MCF 10A (cell line): ENCODE results near the gene AMIGO2. TPM values are rescaled to one million over a fixed set of nuclear protein-coding genes. Genes with fewer than 3 reads are reported as not detected.
A peak's percentile ranks its signal among the peaks of the same experiment; 100 is the strongest.

ENCODE experiments used
- BruUV-seq: library from RNA; stranded (reverse); fragments of 400-500 nt; replicated peaks from 2 replicates; lab custom pipeline; 2021; lab: Mats Ljungman, UMichigan
- CTCF ChIA-PET: fragments of 300-600 bp; sonication (Branson Sonifier 250); formaldehyde crosslinking; extraction: SDS; loops from one replicate; lab custom pipeline; 2021; ENCODE audit warnings: antibody characterized with exemption, inconsistent platforms; lab: Yijun Ruan, JAX
- POLR2A ChIA-PET: fragments of 300-600, 350-650 bp; sonication (Branson Sonifier 250); formaldehyde crosslinking; extraction: SDS; loops from one replicate; lab custom pipeline; 2020; ENCODE audit warnings: antibody characterized with exemption, inconsistent platforms; lab: Yijun Ruan, JAX
- DNase-seq: peaks from one replicate; pipeline ENCODE4 v3.0.0-alpha.2; 2018; ENCODE audit not compliant: unreplicated experiment
- H3K27ac Mint-ChIP-seq: one replicate; pipeline ENCODE4 v1.8.0; 2022; ENCODE audit warnings: mild to moderate bottlenecking, low read depth, mixed read lengths; ENCODE audit not compliant: unreplicated experiment
- H3K27me3 Mint-ChIP-seq: one replicate; pipeline ENCODE4 v1.8.0; 2022; ENCODE audit warnings: mixed read lengths; ENCODE audit not compliant: insufficient read depth, unreplicated experiment
- H3K36me3 Mint-ChIP-seq: one replicate; pipeline ENCODE4 v1.8.0; 2022; ENCODE audit warnings: mild to moderate bottlenecking, moderate library complexity, mixed read lengths; ENCODE audit not compliant: insufficient read depth, unreplicated experiment
- H3K4me1 Mint-ChIP-seq: one replicate; pipeline ENCODE4 v1.8.0; 2022; ENCODE audit warnings: mixed read lengths; ENCODE audit not compliant: insufficient read depth, unreplicated experiment
- H3K4me3 Mint-ChIP-seq: one replicate; pipeline ENCODE4 v1.8.0; 2022; ENCODE audit warnings: mild to moderate bottlenecking, moderate library complexity, mixed read lengths; ENCODE audit not compliant: unreplicated experiment
- H3K9me3 Mint-ChIP-seq: one replicate; pipeline ENCODE4 v1.8.0; 2022; ENCODE audit warnings: mixed read lengths; ENCODE audit not compliant: unreplicated experiment
- intact Hi-C: fragments of 100-400 bp; cut with micrococcal nuclease; formaldehyde crosslinking; loops from 2 replicates; pipeline ENCODE4 v1.14.1; 2022
- total RNA-seq: library from RNA; stranded (reverse); gene quantifications from 2 replicates; pipeline ENCODE4 v1.2.3, GENCODE V29; 2022
- TF ChIP-seq, protein P1 (sequence below): fragments of 200-600 bp; IDR thresholded peaks from one replicate; pipeline ENCODE4 v1.8.0; 2022; ENCODE audit warnings: antibody characterized with exemption, mild to moderate bottlenecking; ENCODE audit not compliant: unreplicated experiment

AMIGO2 gene
- total RNA-seq, 1 experiment from 2014 or later = 32.6 TPM

DNA sequence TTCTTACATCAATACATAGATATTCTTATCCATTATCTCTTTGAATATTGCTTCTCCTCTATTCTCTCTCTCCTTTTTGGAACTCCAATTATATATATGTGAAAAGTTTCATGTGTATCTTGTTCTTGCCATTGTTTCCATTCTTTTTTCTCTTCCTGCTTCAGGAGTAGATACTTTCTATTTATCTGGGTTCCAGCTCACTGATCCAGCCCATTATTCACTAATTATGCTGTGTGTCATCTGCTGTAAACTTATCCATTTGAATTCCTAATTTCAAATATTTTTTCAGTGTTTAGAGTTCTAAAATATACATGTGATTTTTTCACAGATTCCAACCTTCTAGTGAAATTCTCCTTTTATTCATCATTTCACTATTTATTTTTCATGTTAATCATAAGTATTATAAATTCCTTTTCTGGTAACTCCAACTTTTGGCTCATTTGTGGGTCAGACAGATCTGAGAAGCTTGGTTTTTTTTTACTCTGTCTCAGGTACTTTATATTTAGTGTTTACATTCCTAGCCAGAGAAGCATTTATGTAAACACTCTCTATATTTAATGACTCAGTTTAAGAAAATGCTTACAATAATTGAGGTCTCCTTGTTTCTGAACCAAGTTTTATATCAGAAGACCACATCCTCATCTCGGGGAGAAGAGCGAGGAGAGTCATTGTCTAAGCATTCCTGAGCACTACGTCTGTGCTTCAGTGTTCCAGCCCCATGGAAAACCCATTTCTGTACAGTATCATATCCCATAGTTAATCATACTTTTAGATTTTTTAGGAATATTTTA is 15.9 kb upstream of the AMIGO2 start:
- CTCF ChIA-PET = interaction anchor here (0.6 to 2.6 kb wide), 11 partner anchors 9 to 726 kb away, joined by 3 to 10 read pairs (median 3); partner anchors contain the start of genes AMIGO2 and PCED1B
- Mint-ChIP-seq H3K9me3 (no peaks in the 10 kb centered on the region), H3K27me3 (no peaks in the 10 kb centered on the region), H3K27ac (peak overlapping the region; percentile 91), H3K4me1 (peaks cover 39% of the 10 kb centered on the region), H3K4me3 (peak overlapping the region; percentile 43), H3K36me3 (no peaks in the 10 kb centered on the region)
- TF ChIP-seq, protein P1, sequence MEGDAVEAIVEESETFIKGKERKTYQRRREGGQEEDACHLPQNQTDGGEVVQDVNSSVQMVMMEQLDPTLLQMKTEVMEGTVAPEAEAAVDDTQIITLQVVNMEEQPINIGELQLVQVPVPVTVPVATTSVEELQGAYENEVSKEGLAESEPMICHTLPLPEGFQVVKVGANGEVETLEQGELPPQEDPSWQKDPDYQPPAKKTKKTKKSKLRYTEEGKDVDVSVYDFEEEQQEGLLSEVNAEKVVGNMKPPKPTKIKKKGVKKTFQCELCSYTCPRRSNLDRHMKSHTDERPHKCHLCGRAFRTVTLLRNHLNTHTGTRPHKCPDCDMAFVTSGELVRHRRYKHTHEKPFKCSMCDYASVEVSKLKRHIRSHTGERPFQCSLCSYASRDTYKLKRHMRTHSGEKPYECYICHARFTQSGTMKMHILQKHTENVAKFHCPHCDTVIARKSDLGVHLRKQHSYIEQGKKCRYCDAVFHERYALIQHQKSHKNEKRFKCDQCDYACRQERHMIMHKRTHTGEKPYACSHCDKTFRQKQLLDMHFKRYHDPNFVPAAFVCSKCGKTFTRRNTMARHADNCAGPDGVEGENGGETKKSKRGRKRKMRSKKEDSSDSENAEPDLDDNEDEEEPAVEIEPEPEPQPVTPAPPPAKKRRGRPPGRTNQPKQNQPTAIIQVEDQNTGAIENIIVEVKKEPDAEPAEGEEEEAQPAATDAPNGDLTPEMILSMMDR = no peak
- POLR2A ChIA-PET = interaction anchor here (0.7 to 5.0 kb wide), 10 partner anchors 8 to 176 kb away, joined by 3 to 79 read pairs (median 3); partner anchors contain the start of genes AMIGO2 and PCED1B
- intact Hi-C loops = no loop called here
- peak; percentile 47 for DNase-seq
- no TSS peak for BruUV-seq

DNA sequence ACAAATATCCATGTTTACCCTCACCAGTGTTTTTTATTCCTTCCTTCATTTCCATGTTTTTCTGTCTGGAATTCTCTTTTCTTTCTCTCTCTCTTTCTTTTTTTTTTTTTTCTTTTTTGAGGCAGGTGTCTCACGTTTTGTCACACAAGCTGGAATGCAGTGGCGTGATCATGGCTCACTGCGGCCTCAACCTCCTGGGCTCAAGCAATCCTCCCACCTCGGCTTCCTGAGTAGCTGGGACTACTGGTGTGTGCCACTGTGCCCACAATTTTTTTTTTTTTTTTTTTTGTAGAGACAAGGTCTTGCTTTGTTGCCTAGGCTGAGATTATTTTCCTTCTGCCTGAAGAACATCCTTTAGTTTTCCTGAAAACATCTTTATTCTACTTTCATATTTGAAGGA is 15.0 kb upstream of the AMIGO2 start:
- Mint-ChIP-seq H3K36me3 (no peaks in the 10 kb centered on the region), H3K4me3 (peak overlapping the region; percentile 43), H3K27me3 (no peaks in the 10 kb centered on the region), H3K9me3 (no peaks in the 10 kb centered on the region), H3K4me1 (peaks cover 39% of the 10 kb centered on the region), H3K27ac (peak overlapping the region; percentile 91)
- no peak for DNase-seq
- ChIA-PET POLR2A (interaction anchor here (0.6 to 5.0 kb wide), 9 partner anchors 9 to 1105 kb away, joined by 3 to 79 read pairs (median 3); partner anchors contain the start of genes AMIGO2 and PCED1B), CTCF (interaction anchor here (0.6 to 2.6 kb wide), 8 partner anchors 9 to 725 kb away, joined by 3 to 10 read pairs (median 4); partner anchors contain the start of genes AMIGO2 and PCED1B)
- TF ChIP-seq, protein P1 = no peak
- intact Hi-C loops = no loop called here
- no TSS peak for BruUV-seq

DNA sequence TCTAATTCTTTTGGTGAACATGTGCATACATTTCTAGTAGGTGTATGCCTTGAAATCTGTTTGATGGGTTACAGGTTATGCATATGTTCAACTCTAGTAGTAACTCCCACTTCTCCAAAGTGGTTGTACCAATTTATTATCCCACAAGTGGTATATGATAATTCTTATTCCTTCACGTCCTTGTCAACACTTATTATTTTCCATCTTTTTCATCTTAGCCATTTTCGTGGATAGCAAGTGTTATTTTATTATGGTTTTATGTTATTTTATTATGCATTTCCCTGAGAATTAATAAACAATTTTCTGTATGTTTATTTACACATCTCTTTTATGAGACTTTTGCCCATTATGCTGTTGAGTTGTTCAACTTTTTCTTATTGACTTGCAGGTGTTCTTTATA is 11.2 kb upstream of the AMIGO2 start:
- no peaks in the 10 kb centered on the region for H3K27me3 Mint-ChIP-seq
- no TSS peak for BruUV-seq
- H3K27ac Mint-ChIP-seq = peak overlapping the region; percentile 46
- peaks cover 43% of the 10 kb centered on the region for H3K4me1 Mint-ChIP-seq
- no peaks in the 10 kb centered on the region for H3K36me3 Mint-ChIP-seq
- no peak for DNase-seq
- no peak overlapping the region for H3K4me3 Mint-ChIP-seq
- ChIA-PET CTCF (interaction anchor here (0.5 kb wide), 1 partner anchor 29 kb away, joined by 3 read pairs; no protein-coding TSS in a partner anchor), POLR2A (interaction anchor here (1.3 kb wide), 1 partner anchor 9 kb away, joined by 4 read pairs; no protein-coding TSS in a partner anchor)
- no peaks in the 10 kb centered on the region for H3K9me3 Mint-ChIP-seq
- intact Hi-C loops = no loop called here
- TF ChIP-seq, protein P1 = no peak
